HG03175 (cell line): ENCODE results near the gene CPN1.
"Not testable (repeated sequence)": the region's sequence is repeated elsewhere in the genome, so short reads cannot be mapped to it uniquely, and the experiment has no call there.

ENCODE experiments used
- ATAC-seq: cut with Tn5 transposase; IDR thresholded peaks from one replicate; pipeline ENCODE4 v1.9.1; 2021; ENCODE audit warnings: mild to moderate bottlenecking, moderate library complexity; ENCODE audit not compliant: unreplicated experiment

The CPN1 gene

GRCh38 chr10:100025576-100025975 is 56.1 kb downstream of the CPN1 start:
- no peak for ATAC-seq

- no peak for ATAC-seq
Measured at GRCh38 chr10:100024748-100025147, 56.9 kb downstream of the CPN1 start.

- no peak for ATAC-seq
Measured at GRCh38 chr10:100022403-100022802, 59.3 kb downstream of the CPN1 start.

GRCh38 chr10:100021322-100021721 is 60.3 kb downstream of the CPN1 start:
- no peak for ATAC-seq

GRCh38 chr10:100020886-100021253 is 60.8 kb downstream of the CPN1 start:
- no peak for ATAC-seq

- ATAC-seq: peak; percentile 89
Measured at GRCh38 chr10:100020142-100020885, 61.4 kb downstream of the CPN1 start.

- ATAC-seq: no peak
Measured at GRCh38 chr10:100019787-100020141, 61.9 kb downstream of the CPN1 start.

GRCh38 chr10:100014071-100014762 is 67.5 kb downstream of the CPN1 start:
- peak; percentile 76 for ATAC-seq

- ATAC-seq: no peak
Measured at GRCh38 chr10:100013621-100014020, 68.0 kb downstream of the CPN1 start.

GRCh38 chr10:100011906-100012305 is 69.8 kb downstream of the CPN1 start:
- ATAC-seq: not testable (repeated sequence)

- peak; percentile 67 for ATAC-seq
Measured at GRCh38 chr10:100009793-100010676, 71.6 kb downstream of the CPN1 start, which contains the start of gene DNMBP. TSS of gene DNMBP (minus strand) at chr10:100009947. CDS start at chr10:99972124, 37,823 bp downstream.

GRCh38 chr10:100009283-100009792 is 72.3 kb downstream of the CPN1 start:
- peak; percentile 45 for ATAC-seq

- ATAC-seq: no peak
Measured at GRCh38 chr10:100008708-100009282, 72.9 kb downstream of the CPN1 start.

GRCh38 chr10:100008142-100008522 is 73.5 kb downstream of the CPN1 start:
- ATAC-seq: no peak

GRCh38 chr10:100007231-100008141 is 74.2 kb downstream of the CPN1 start:
- no peak for ATAC-seq

GRCh38 chr10:100006243-100006886 is 75.3 kb downstream of the CPN1 start:
- ATAC-seq: no peak

GRCh38 chr10:100004805-100005510 is 76.7 kb downstream of the CPN1 start:
- ATAC-seq: no peak

- ATAC-seq: no peak
Measured at GRCh38 chr10:100000109-100000644, 81.5 kb downstream of the CPN1 start.
